GDM1 (cell line): ENCODE data around the gene EXTL2.
"Not testable (repeated sequence)": the region's sequence is repeated elsewhere in the genome, so short reads cannot be mapped to it uniquely, and the experiment has no call there.

Experiments used
- DNase-seq: peaks from one replicate; lab custom pipeline; 2025; lab: John Stamatoyannopoulos, UW

The EXTL2 gene

DNA sequence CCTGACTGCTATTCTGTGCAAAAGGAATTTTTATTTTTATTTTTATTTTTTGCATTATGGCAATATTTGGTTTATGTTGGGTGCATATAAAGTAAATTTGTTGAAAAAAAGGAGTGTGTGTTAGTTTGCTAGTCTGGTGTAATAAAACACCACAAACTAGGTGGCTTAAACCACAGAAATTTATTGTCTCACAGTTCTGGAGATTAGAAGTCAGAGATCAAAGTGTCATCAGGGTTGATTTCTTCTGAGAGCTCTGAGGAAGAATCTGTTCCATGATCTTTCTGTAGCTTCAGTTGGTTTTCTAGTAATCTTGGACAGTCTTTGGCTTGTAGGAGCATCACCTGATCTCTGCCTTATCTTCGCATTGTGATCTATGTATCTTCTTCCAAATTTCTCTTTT is 7.7 kb upstream of the EXTL2 start:
- no peak for DNase-seq

DNA sequence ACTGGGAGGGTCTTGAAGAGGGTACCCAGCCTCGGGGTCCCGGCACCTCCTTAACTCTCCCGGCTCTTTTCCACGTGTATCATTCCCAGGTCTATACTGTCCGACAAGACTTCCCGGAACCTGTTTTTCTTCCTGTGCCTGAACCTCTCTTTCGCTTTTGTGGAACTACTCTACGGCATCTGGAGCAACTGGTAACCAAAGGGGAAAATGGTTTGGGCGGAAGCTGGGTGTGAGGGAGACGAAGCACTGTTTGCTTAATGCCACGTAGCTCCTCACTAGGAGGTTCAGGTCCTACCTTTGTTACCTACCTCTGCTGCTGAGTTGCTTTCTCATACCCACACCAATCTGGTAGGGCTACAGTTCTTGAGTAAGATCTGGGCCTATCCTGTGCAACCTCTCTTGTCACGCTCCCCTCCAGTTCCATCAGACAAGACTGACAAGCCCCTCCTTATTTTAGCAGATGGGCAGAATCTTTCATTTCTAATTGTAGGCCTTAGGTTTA is 1.9 kb upstream of the EXTL2 start:
- DNase-seq = peak; percentile 9

DNA sequence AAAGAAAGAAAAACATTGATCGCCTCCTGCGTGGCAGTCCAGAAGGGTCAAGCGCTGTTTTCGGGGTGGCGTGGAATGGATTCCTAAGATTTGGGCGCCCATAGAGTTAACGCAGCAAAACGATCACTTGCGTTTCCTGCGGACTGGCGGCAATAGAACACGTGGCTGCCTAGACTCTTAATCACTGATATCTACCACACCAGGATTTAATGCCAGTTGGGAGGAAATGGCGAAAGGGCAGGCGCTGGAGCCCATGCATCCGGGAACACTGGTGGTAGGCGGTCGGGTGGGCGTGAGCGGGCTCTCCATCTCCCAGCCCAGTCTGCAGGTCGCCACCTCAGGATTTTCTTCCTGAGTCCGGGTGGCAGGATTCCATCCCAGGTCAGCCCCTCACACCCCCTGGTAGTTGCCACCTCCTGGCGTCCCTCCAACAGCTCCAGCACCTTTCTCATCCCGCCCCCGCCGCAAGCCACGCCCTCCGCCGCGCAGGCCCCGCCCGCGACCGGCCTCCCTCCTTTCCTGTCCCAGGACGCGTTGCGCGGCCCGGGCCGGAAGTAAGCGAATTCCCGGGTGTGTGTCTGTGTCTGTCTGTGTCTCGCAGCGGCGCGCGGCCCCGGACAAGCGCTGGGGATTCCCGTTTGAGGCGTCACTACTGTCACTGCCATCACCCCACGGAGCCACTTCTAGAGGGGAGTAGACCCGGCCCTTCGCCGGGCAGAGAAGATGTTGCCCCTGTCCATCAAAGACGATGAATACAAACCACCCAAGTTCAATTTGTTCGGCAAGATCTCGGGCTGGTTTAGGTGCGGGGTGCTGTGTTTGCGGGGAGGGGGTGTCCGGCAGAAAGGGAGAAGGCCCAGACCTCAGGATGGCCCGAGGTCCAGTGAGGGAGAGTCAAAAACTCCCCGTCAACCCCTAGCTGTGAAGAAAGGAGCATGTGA is 1.2 kb upstream of the EXTL2 start, which contains the start of gene SLC30A7:
SLC30A7 (plus strand) TSS at position 551 of the 941 bp plus-strand sequence; CDS start at position 724, 173 bp downstream.
- DNase-seq = peak; percentile 80

DNA sequence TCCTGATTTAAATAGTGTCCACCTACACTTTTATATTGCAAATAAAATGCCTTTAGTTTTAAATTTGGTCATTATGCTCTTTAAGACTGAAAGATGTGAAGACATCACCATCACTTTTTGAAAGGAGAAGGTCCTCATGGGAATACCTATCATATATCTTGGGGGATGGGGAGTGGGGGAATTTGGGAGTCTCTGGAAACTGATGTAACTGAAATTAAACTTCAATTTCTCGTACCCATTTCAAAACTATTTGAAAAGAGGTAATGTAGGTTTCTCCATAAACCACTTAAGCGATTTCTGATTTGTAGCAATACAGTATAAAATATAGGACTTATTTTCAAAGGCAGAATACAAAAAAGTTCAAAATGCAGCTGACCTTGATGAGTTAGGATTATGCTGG is 924 bp downstream of the EXTL2 start:
- no peak for DNase-seq

DNA sequence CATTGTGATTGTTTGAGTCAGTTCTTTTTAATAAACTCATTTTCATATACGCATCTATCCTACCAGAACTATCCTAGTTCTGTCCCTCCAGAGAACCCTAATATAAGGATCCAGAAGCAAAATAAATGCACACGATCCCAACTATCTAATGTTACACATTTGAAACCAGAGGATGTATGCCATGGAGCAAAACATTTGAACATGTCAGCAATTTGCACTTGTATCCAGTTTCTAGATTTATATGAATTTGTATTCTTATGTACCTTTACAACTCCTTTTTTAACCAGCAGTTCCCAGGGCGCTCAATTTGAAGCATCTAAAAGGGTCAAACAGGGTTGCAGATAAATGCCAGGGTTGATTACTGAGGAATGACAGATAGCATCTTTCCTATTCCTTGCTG is 2.1 kb downstream of the EXTL2 start:
- no peak for DNase-seq

DNA sequence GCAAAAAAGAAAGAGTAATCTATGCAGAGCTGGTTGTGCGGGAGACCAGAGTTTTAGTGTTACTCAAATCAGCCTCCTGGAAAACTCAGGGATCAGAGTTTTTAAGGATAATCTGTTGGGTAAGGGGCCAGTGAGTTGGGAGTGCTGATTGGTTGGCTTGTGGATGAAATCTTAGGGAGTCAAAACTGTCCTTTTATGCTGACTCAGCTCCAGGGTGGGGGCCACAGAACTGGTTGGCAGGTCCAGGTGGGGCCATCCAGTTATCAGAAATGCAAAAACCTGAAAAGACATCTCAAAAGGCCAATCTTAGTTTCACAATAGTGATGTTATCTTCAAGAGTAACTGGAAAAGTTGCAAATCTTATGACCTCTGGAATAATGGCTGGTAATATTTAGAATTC is 3.3 kb downstream of the EXTL2 start:
- no peak for DNase-seq

DNA sequence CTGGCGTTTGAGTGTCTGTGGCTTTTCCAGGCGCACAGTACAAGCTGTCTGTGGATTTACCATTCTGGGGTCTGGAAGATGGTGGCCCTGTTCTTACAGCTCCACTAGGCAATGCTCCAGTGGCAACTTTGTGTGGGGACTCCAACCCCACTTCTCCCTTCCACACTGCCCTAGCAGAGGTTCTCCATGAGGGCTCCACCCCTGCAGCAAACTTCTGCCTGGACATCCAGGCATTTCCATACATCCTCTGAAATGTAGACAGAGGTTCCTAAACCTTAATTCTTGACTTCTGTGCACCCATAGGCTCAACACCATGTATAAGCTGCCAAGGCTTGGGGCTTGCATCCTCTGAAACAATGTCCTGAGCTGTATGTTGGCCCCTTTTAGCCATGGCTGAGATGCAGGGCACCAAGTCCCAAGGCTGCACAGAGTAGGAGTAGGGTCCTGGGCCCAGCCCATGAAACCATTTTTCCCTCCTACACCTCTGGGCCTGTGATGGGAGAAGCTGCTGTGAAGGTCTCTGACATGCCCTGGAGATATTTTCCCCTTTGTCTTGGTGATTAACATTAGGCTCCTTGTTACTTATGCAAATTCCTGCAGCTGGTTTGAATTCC is 4.7 kb downstream of the EXTL2 start:
- DNase-seq = not testable (repeated sequence)

DNA sequence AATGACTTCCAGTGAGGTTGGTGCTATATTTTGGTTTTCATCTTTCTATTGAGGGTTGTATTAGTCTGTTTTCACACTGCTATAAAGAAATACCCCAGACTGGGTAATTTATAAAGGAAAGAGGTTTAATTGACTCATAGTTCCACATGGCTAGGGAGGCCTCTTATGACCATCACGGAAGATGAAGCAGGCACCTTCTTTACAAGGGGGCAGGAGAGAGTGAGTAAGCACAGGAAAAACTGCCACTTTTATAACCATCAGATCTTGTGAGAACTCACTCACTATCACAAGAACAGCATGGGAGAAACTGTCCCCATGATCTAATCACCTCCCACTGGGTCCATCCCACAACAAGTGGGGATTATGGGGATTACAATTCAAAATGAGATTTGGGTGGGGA is 5.6 kb downstream of the EXTL2 start:
- DNase-seq = not testable (repeated sequence)

DNA sequence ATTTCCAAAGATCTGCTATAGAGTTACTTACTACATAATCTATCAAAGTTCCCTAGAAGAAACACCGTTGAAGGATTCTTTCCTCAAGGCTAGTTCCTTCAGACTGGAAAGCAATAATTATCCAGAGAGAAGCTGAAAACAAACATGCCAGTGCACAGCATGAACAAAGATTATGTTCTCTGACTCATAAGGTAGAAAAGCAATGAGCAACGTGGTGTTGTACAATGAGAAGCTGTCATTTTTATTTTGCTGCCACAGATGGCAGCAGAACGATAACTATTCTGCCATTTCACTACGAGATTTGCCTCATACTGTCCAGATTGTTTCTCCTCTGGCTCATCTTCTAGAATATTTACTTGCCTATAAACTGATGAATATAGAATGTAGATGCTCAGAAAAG is 10.7 kb downstream of the EXTL2 start:
- no peak for DNase-seq

DNA sequence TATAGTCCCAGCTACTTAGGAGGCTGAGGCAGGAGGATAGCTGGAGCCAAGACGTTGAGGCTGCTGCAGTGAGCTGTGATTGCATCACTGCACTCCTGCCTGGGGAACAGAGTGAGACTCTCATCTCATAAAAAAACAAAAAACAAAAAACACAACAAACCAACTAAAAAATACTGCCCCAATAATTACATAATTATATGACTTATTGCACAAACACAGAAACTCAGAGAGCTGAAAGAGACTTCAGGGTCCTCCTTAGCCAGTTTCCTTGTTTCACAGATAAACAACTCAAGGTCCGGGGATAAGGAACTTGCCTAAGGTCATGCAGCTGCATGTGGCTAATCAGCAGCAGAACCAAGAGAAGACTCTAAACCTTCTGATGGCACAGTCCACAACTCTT is 11.9 kb downstream of the EXTL2 start:
- no peak for DNase-seq

DNA sequence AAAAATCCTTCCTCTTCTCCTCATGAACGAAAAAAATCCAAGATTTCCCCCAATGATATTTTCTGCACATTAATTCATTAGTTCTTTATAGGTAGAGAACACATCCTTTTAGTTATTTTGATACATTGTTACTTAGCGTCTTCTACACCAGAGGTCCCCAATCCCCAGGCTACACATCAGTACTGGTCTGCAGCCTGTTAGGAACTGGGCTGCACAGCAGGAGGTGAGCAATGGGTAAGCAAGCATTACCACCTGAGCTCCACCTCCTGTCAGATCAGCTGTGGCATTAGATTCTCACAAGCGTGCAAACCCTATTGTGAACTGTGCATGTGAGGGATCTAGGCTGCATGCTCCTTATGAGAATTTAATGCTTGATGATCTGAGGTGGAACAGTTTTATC is 13.0 kb downstream of the EXTL2 start:
- no peak for DNase-seq

DNA sequence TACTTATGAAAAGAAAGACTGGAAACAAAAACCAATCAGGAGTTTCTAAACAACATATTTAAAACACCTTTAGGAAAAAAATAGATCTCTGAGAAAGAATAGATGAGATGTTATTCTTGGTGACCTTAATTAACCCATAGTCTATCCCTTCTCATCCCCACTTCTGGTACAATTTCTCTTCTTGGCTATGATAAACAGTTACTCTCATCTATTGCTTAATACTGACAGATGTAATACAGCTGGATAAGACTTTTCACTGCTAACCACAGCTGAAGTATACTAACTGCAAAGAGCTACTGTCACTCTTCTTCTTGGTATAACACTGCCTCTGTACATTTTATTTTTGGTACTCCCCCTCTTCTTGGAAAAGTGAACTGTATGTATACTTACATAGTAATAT is 15.2 kb downstream of the EXTL2 start:
- DNase-seq = no peak

DNA sequence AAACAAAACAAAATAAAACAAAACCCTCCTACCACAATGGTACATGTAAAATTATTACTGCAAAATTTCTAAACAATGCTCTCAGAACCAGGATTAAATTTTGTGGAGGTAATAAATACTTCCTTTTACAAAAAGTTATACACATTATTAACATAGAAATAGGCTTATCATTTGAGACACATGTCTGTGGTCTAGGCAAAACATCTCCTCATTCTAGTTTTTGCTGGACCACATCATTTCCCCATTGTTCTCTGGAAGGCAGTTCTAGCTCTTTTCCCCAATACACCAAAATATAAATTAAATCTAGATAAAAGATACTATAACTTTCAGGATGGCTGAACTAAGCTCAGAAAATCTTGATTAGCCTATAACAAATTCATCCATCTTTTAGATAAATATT is 18.4 kb downstream of the EXTL2 start:
- no peak for DNase-seq

DNA sequence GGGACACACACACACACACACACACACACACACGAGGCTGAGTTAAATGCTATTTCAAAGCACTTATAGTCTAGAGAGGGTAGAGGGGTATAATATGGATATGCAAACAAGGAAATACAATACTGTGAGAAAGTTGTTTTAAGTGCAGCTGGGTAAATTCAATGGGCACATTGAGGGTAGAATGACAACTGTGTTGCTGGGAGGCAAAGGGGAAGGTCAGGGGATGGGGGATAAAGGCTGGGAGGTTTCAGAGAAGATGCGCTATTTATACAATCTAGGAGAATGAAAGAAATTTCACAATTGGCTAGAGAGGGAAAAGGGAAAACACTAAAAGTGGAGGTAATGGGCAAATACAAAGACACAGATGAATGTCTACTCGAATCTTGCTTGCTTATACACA is 19.4 kb downstream of the EXTL2 start:
- no peak for DNase-seq

DNA sequence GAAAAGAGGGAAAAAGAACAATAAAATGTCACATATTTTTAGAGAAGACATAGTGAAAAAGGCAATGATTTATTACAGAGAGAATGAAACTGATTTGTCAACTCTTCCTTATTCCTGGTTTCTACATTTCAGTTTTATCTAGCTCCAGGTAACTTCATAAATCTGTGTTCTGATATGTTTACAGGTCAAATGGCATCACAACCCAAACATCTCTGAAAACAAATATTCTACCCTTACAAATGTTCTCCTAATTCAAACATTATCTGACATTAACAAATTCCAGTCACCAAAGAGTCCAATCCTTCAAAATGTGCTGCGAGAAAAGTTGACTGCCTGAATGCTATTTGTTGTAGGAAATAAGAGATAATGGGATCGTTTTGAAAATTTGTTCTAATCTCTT is 20.2 kb downstream of the EXTL2 start:
- no peak for DNase-seq

DNA sequence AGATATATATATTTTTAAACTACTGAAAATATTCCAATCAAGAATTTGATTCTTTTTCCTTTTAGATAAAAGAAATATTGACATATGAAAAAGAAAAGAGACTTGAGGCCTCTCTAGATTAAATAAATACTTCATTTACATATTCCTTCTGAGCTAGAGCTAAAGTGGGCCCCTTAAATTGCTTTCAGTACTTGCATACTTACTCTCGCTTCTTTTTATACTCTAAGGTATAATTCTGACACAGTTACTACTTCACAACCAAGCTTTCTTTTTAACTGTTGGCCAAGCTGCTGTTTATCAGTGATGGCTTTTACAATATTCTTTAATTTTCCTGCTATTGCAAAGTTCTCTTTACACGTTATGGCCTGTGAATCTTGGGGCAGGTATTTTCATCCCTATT is 24.6 kb downstream of the EXTL2 start:
- DNase-seq = no peak

DNA sequence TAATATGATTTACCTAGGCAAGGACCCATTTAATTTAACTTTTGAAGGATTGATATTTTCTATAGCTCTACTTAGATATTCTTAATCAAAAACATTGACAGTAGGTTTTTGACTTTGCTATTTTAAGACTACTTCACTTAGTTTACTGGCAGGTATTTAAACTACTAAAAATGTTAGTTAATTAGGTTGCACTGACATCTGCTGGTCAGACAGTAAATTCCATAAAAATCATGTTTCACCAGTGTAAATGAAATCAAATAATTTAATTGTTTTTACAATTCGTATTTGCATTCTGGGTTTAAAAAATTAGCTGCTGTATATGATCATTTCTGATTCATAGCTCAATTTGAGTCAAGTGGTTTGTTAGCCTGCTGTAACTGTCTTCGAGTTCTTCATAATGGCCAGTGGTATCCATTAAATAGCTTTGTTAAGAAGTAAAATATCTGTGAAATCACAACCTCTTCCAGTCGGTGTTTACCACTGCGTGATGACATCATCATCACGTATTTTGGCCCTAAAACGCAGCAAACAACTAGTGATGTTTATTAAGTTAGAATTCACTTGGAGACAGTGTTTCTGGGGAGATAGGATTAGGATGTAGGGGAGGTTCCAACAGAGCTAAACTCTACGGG is 26.2 kb downstream of the EXTL2 start:
- no peak for DNase-seq

DNA sequence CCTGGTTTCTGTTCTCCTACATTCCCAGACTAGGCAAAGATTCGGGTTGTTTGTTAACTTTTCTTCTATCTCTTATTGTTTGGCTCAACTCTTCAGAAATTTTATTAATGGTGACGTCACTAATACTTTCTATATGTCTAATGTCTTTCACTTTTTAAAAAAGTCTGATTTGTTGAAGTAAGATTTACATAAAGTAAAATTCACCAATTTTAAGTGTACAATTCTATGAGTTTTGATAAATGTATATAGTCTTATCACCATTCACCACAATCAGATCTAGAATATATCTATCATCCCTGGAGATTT is 27.8 kb downstream of the EXTL2 start:
- no peak for DNase-seq

DNA sequence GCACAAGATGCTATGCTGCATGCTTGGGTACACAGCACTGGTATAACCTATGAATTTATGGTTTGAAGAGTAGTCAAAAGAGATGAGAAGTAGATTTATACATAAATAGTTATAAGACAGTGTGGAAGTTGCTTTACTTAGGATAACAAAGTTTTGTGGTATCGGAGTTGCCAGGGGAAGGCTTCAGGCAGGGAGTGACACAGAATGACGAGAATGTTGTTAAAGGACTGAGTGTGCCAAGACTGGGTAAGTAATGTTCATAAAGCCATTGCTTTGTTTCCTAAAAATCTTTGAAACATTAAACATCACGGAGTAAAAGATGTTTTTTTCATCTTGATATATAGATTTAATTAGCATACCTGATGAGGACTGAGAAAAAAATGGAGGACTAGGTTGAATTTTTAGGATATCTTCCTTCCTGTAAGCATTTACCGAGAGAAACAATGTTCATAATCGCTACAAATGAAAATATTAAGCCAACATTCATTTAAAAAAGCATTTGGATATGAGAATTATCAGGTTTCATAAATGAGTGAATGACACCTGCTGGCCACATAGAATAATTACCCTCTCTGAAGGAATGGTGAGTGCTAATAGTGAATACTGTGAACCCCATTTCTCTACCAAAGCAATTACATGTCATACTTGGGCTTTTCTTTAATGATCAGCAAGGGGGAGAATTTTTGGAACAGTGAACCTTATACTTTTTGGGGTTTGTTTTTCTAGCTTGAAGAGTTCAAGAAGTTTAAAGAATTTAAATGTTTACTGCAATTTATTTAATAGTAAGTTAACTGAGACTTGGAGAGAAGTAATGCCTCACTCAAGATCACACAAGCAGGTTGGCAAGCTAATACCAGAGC is 28.4 kb downstream of the EXTL2 start:
- DNase-seq = peak; percentile 16

DNA sequence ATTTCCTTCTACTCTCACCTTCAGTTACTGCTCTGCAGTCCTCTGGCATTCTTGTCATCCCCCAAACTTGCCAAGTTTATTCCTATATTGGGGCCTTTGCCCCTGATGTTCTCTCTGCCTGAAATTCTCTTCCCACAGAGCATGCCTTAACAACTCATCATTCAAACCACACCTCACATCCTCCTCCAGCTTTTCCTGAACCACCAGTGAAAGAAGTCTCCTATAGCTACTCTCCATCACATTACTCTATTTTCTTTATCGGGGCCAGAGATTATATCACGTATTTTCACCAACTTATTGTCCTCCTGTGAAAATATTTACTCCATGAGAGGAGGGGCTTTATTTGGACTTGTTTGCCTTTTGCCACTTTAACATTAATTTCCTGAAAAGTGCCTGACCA is 32.1 kb downstream of the EXTL2 start:
- DNase-seq = no peak

DNA sequence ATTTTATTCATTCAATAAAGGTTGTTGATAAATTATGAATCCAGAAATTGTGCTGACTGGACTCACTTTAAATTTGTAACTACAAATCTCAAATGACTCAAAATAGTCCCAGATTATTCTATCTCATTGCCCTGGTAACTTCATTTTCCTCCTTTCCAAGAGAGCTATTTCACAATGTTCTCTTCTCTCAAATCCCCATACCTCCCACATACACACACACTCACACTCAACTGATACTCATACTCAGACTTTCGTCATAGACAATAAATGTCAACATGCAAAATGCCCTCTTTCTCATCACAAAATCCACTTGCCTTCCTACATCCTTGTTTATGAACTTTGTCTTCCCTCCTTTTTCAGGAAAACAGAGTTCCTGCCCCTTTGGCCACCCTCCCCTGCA is 33.3 kb downstream of the EXTL2 start:
- DNase-seq = no peak

DNA sequence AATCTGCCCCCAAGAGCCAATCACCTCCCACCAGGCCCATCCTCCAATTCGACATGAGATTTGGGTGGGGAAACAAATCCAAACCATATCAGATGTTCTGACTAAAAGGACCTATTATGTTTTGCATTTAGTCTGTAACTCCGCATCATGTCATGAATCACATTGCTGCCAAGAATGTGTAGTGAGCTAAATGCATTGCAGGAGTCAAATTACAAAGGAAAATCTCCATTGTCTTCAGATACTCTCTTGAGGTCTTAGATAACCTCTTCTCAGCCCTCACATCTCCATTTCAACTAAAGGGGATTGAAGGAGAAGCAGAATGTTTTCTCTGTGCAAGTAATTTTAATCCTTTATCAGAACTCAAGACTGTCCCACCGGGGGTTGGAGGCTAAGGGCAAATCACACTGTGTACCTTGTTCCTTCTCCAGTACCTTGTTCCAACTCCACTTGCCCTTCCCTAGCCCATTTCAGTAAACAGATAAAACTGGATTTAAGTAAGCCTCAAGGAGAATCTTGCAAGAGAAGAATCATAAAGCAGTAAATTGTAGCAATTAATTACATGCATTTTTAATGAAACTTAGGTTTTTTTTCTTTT is 34.1 kb downstream of the EXTL2 start:
- DNase-seq = no peak
